HG02981 (cell line): ENCODE data around the gene PLA2G15.
A peak's percentile ranks its signal among the peaks of the same experiment; 100 is the strongest.

Experiments used
- ATAC-seq: cut with Tn5 transposase; IDR thresholded peaks from one replicate; pipeline ENCODE4 v1.9.1; 2021; ENCODE audit warnings: mild to moderate bottlenecking, moderate library complexity; ENCODE audit not compliant: unreplicated experiment

Gene PLA2G15

GRCh38 chr16:68231384-68232136 is 13.6 kb upstream of the PLA2G15 start:
- ATAC-seq = no peak

- ATAC-seq = no peak
Measured at GRCh38 chr16:68232335-68232734, 12.8 kb upstream of the PLA2G15 start.

DNA sequence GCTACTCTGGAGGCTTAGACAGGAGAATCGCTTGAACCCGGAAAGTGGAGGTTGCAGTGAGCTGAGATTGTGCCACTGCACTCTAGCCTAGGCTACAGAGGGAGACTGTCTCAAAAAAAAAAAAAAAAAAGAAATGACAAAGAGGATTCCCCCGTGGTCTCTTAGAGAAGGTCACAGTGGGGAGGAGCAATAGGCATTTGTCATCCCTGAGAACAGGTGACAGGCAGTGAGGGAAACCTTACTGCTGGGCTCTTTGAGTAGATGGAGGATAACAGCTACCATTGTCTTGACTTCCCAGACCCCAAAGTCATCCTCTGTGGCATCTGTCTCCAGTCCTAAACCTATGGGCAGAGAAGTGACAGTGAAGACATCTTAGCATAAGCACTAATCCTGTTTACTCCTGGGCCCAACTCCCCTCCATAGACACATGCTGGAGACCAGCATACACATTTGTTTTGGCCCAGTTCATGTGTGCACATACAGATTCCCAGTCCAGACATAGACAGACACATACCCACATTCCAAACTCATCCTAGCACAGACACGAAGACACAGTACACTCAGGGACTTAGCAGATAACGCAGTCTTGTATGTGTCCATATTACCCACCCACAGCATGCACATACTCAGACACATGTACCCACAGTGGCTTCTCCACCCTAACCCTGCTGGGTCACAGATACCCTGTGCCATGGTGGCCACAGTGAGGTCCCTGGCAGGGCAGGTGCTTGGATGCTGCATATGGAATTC is 11.9 kb upstream of the PLA2G15 start:
- no peak for ATAC-seq

- no peak for ATAC-seq
Measured at GRCh38 chr16:68233835-68234187, 11.4 kb upstream of the PLA2G15 start.

DNA sequence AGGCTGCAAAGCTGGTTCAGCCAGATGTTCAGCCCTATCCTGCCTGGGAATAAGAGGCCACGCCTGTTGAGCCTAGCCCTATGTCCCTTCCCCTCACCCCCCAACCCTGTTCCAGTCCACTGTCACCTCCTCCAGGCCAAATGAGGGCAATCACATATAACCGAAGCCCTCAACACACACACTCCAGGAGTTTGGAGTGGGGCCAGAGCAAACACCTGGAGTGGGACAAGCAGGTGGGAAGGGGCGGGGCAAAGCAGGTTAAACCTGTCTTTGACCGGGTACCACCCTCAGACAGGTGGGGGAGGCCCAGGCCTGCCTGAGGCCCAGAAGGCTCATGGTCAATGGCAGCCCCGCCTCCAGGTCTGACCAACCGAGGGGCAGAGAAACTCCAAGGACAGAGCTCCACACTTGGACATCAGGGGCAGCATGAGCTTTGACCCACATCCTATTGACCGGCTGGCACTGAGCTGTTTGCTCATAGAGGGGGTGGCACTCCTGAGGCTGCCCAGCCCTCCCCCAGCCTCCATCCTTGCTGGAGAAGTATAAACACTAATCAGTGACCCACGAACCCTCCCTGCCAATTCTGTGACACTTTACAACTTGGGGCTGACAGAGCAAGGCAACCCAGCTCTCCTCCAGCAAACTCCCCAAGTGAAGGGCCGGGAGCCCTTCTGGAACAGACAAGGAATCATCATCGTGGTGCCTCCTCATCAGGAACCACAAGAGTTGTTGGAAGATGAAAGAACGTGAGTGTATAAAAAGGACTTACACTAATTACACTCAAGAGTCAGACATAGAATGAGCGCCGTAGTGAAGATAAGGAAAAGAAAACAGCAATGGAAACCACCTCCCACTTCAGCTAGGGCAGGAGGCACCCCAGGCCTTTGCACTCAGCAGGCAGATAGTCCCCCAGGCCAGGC is 10.7 kb upstream of the PLA2G15 start:
- no peak for ATAC-seq

DNA sequence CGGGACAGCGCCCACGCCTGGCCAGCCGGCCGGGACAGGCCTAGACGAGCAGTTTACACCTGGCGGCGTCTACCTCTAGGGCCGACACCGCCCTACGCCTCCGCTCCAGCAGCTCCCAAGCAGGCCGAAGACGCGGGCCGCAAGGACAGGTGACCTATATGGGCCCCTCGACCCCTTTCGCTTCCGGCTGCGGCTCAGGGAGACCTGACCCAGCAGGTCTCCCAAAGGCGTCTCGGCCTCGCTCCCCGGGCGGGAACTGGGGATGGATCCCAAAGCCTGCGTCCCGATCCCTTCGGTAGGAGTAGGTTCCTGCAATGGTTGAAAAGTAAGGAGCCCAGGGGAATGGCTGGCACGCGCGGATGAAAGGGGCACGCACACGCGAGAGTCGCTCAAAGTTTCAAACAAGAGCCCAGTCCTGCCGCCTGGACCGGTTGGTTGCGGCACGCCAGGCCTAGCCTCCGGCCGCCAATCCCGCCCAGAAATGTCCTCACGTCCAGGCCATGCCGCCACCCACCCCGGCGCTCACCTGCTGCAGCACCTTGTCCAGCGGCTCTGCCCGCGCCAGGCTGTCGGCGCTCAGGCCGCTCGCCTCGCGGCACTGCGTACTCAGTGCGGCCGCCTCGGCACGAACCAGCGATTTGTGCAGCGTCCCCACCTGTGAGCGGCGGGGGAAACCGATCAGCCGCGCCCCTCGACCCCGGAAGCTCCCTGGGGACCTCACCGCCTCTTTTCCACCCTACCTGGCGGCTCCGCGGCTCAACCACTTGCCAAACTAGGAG is 9.9 kb upstream of the PLA2G15 start:
- ATAC-seq = no peak

DNA sequence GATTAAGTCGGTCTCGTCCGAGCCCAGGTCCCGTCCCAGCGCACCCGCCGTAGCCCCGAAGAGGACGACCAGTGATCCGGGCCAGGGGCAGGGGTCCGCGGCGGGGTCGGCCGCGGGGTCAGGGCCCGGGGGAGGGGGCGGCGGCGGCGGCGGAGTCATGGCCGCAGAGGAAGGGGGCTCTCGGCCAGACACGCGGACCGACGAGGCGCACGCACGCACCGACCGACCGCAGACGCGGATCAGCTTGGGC is 9.4 kb upstream of the PLA2G15 start, which contains the start of gene ESRP2:
Gene ESRP2 (minus strand): TSS at position 241 of the 250 bp plus-strand sequence. CDS start 82 bp downstream, at position 159.
- ATAC-seq = no peak

- ATAC-seq = no peak
Measured at GRCh38 chr16:68236137-68236825, 8.9 kb upstream of the PLA2G15 start.

DNA sequence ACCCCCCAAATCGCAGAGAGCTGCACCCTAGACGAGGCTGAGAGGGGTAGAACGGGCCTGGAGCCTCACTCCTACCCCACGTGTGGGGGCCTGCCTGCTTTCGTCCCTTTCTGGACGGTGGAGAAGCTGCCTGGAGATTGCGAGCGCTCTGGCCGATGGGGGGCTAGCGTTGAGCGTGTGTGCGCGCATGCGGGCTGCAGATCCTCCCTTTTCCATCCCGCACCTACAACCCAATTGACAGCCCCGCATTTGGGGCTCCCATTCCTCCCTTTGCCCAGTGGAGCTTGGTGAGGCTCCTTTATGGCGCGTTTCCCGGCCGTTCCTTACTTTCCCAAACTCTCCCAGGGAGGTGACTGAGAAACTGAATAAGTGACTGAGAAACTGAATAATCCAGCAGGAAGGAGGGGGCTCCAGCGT is 8.3 kb upstream of the PLA2G15 start:
- ATAC-seq = no peak

DNA sequence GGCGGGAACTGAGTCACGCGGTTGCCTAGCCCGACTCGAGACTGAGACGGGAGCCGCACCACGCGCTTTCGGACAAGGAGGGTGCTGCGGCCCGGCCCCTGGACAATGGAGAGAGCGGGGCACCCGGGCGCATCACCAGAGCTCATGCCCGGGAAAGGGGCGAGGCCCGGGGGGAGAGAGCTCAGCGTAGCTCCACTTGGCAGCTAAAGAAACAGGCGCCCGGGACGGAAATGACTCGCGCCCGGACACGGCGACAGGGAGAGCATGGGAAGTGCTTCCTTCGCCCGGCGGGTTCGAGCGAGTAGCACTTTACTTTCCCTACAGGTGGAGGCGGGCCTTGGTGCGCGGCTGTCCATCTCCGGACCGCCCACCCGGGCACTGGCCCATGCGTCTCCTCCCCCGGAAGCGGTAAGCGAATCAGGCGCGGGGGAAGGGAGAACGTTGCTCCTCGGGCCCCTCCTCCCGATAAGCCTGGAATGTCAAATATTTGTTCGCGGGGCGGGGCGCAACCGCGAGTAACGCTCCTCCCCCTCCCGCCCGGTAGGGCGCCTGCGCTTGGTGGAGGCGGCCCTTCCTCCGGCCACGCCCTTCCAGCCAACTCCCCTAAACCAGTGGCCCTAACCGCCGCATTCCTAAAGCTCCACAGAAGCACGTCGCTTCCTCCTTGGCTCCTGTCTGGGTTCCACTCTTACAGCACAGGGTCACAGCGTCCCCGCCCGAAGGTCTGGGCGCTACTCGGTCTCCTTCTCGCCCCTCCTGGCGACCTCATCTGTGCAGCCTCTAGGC is 7.7 kb upstream of the PLA2G15 start:
- peak; percentile 79 for ATAC-seq

- ATAC-seq = no peak
Measured at GRCh38 chr16:68238029-68238345, 7.2 kb upstream of the PLA2G15 start.

GRCh38 chr16:68242085-68242484 is 3.1 kb upstream of the PLA2G15 start:
- no peak for ATAC-seq

DNA sequence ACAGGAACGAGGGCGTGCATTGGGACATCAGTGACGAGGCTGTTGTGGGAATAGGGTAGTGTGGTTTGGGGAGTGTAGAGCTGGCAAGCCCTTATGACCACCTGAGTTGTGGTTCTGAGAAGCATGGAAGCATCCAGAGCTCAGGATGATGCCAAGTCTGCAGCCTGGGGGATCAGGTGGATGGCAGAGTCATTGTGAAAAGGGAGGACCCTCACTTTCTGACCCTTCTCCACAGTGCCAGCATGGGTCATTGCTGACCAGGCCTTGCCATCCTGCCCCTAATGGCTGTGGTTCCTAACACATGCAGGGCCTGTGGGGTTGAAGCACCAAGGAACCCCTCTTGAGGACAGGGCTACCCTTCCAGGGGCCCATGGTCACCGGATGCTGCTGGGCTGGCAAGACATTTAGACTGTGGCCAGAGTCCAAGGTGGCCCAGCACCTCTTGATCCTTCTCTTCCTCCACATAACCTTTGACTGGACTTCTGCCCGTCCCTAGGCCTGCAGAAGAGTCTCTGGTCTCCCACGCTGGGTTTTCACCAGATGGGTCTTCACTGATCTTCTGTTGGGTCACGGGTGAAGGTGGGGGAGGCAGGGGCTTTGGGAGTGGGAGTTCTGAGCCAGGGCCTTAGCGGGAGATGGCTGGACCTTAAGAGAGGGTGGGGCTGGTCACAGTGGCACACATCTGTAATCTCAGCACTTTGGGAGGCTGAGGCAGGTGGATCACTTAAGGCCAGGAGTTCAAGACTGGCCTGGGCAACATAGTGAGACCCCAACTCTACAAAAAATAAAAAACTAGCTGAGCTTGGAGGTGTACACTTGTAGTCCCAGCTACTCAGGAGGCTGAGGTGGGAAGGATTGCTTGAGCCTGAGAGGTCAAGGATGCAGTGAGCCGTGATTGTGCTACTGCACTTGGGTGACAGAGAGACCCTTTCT is 2.0 kb upstream of the PLA2G15 start:
- no peak for ATAC-seq

- no peak for ATAC-seq
Measured at GRCh38 chr16:68244481-68244902, 681 bp upstream of the PLA2G15 start.

DNA sequence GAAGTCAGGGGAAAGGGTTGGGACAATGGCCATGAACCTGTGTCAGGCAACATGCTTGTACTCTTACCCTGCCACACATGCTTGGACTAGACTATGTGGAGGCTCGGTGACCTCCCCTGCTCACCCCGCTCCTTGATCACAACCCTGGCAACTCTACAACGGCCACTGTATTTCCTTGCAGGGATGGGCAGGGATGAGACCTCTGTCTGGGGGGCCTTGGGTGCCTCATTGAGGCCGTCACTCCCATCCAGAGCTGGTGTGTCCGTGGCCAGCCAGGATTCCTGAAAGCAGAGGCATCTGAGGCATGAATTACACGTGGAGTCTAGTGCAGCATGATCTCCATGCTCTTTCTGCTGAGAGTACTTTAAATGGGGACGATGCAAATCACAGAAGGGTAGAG is 948 bp downstream of the PLA2G15 start:
- no peak for ATAC-seq

DNA sequence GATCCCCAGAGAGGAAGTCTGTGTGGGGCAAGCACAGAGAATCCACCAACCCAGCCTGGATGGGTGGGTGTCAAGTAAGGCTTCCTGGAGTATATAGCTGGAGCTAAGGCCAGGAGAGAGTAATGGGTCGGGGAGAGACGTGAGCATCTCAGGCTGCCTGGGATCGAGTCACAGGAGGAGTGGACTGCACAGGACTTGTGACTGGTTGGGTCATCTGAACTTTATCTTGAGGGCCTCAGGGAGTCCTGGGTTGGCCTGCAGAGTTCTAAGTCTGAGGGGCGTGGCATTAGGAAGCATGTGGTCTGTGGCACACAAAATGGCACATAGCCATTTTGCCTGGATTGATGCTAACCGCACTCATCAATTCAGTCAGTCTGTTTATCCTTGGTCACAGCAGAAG is 1.5 kb downstream of the PLA2G15 start:
- no peak for ATAC-seq

- no peak for ATAC-seq
Measured at GRCh38 chr16:68247400-68247799, 2.2 kb downstream of the PLA2G15 start.

- no peak for ATAC-seq
Measured at GRCh38 chr16:68247932-68248331, 2.8 kb downstream of the PLA2G15 start.

DNA sequence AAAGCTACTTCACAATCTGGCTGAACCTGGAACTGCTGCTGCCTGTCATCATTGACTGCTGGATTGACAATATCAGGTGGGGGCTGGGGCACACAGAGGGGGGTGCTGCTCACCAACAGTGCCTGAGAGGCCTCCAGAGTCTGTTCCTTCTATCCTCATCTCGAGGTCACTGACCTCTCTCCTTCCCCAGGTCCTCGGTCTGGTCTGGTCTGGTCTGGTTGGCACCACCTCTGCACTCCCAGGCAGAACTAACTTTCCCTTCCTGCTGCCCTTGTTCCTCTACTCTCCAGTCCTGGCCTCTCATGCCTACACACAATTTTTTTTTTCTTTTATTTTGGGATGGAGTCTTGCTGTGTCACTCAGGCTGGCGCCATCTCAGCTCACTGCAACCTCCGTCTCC is 4.2 kb downstream of the PLA2G15 start:
- ATAC-seq = no peak
